Gastroesophageal sphincter (tissue), 4 donors: ENCODE measurements around the gene XYLT1. TPM values are rescaled to one million over a fixed set of nuclear protein-coding genes. Genes with fewer than 3 reads are reported as not detected.

Source experiments
- ATAC-seq: fragments of 150-250 bp; one replicate; pipeline ENCODE4 v1.9.1; 2016; ENCODE audit warnings: mild to moderate bottlenecking, moderate library complexity
- H3K27ac ChIP-seq, 4 donors: fragments of 200-600 bp; sonication (generic) in 3 of 4; 1 replicate in 3 of 4; 2 replicates in 1 of 4; pipeline ENCODE4 v1.5.1; 2016 to 2019
- H3K27me3 ChIP-seq: fragments of 200-600 bp; sonication (generic); one replicate; pipeline ENCODE4 v1.5.1; 2019
- H3K36me3 ChIP-seq, 2 donors: fragments of 200-600 bp; sonication (generic); one replicate each; pipeline ENCODE4 v1.5.1; 2019; ENCODE audit warnings: control low read depth in 1 of 2
- H3K4me1 ChIP-seq, 3 donors: fragments of 200-600 bp; sonication (generic); 1 replicate in 2 of 3; 2 replicates in 1 of 3; pipeline ENCODE4 v1.5.1; 2016 to 2019; ENCODE audit warnings: control low read depth in 2 of 3
- H3K4me3 ChIP-seq, 2 donors: fragments of 200-600 bp; sonication (generic); one replicate each; pipeline ENCODE4 v1.5.1; 2019; ENCODE audit warnings: mild to moderate bottlenecking in 1 of 2, moderate library complexity in 1 of 2
- H3K9me3 ChIP-seq, 3 donors: fragments of 200-600 bp; sonication (generic); one replicate each; pipeline ENCODE4 v1.5.1; 2017 to 2019; ENCODE audit warnings: control low read depth in 2 of 3
- CTCF ChIP-seq, 4 experiments: fragments of 200-600 bp in 2 of 4; fragments of 450-650 bp in 2 of 4; sonication (generic) in 1 of 4; IDR thresholded peaks; one replicate each; pipeline ENCODE4 v1.5.1; 2017 to 2019; ENCODE audit warnings: antibody characterized with exemption in 4 of 4, mild to moderate bottlenecking in 2 of 4, moderate library complexity in 2 of 4
- EP300 ChIP-seq: sonication (generic); formaldehyde crosslinking; IDR thresholded peaks from one replicate; pipeline ENCODE4 v1.6.1; 2017; ENCODE audit warnings: antibody characterized with exemption, mild to moderate bottlenecking
- POLR2A ChIP-seq, 2 donors: fragments of 450-650 bp; IDR thresholded peaks; one replicate each; pipeline ENCODE4 v1.6.1; 2017; ENCODE audit warnings: antibody characterized with exemption in 2 of 2, mild to moderate bottlenecking in 2 of 2, moderate library complexity in 1 of 2
- POLR2AphosphoS5 ChIP-seq: sonication (generic); formaldehyde crosslinking; IDR thresholded peaks from one replicate; pipeline ENCODE4 v1.6.1; 2017; ENCODE audit warnings: antibody characterized with exemption
- WGBS, 2 donors: methylation state at CpG; one replicate each; pipeline ENCODE4 v1.1.5; 2018; ENCODE audit warnings: low coverage in 1 of 2; 5-methylcytosine and 5-hydroxymethylcytosine counted together
- total RNA-seq, 4 donors: library from RNA; depleted of rRNA; stranded (reverse); fragments of >200 nt; gene quantifications; one replicate each; pipeline ENCODE4 v1.1.0, GENCODE V29; 2016

Gene XYLT1
- total RNA-seq, 4 donors from 2014 or later: 19.1 to 51.6 (median 23.7) TPM

DNA sequence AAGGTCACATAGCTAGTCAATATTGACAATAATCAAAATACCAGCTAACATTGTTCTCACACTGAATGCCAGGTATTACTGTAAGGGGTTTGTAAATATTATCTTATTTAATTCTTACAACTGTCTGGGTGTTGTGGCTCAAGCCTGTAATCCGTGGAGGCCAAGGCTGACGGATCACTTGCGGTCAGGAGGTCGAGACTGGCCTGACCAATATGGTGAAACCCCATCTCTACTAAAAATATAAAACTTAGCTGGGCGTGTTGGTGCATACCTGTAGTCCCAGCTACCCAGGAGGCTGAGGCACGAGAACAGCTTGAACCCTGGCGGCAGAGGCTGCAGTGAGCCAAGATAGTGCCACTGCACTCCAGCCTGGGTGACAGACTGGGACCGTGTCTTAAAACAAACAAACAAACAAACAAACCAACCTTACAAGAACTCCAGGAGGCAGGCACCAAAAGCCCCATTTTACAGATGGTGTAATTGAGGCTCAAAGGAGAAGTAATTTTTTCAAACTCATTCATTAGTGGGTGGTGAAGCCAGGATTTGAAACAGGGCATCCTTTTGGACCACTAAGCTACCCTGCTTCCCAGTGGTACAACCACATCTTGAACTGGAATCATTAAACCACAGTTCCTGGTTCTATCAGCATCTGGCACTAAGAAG, 104.3 kb downstream of the XYLT1 start:
- peak overlapping the region in 3 of 4 donors; percentile 17 to 71 (median 63) for H3K27ac ChIP-seq
- H3K27me3 ChIP-seq: no peaks in the 10 kb centered on the region
- H3K4me3 ChIP-seq: no peak overlapping the region
- WGBS, 2 donors: 89 to 91% methylated on average over 5 of the region's 8 CpGs
- H3K4me1 ChIP-seq: peaks cover 8 to 92% (median 45%) of the 10 kb centered on the region in 3 donors
- ATAC-seq: no peak
- TF ChIP-seq POLR2AphosphoS5 (no peak), EP300 (no peak), CTCF (IDR thresholded peaks at IDR 0.05) (no peak), POLR2A (IDR thresholded peaks at IDR 0.05) (no peak)
- no peaks in the 10 kb centered on the region for H3K36me3 ChIP-seq
- no peaks in the 10 kb centered on the region for H3K9me3 ChIP-seq

- TF ChIP-seq POLR2AphosphoS5 (no peak), EP300 (no peak), POLR2A (IDR thresholded peaks at IDR 0.05) (no peak), CTCF (IDR thresholded peaks at IDR 0.05) (no peak)
- Histone ChIP-seq H3K4me3 (no peak overlapping the region), H3K27me3 (no peaks in the 10 kb centered on the region), H3K9me3 (no peaks in the 10 kb centered on the region), H3K36me3 (no peaks in the 10 kb centered on the region), H3K27ac (peak overlapping the region in 3 of 4 donors; percentile 67 to 71 (median 71)), H3K4me1 (peaks cover 8 to 93% (median 45%) of the 10 kb centered on the region in 3 donors)
- 78 to 79% methylated on average over 2 to 3 of the region's 3 CpGs for whole genome bisulfite sequencing, 2 donors
- ATAC-seq: peak; percentile 16
These were observed 105.0 kb downstream of the XYLT1 start for GRCh38 chr16:17365591-17366298.

GRCh38 chr16:17365211-17365541, 105.6 kb downstream of the XYLT1 start:
- ATAC-seq: no peak
- TF ChIP-seq POLR2AphosphoS5 (no peak), POLR2A (IDR thresholded peaks at IDR 0.05) (no peak), CTCF (IDR thresholded peaks at IDR 0.05) (no peak)
- Histone ChIP-seq H3K27me3 (no peaks in the 10 kb centered on the region), H3K27ac (peak overlapping the region; percentile 3 to 71 (median 69)), H3K9me3 (no peaks in the 10 kb centered on the region), H3K4me1 (peaks cover 8 to 93% (median 47%) of the 10 kb centered on the region in 3 donors), H3K4me3 (no peak overlapping the region), H3K36me3 (no peaks in the 10 kb centered on the region)
- no CpG with 5 or more reads among the region's 4 CpGs for WGBS, 2 donors

DNA sequence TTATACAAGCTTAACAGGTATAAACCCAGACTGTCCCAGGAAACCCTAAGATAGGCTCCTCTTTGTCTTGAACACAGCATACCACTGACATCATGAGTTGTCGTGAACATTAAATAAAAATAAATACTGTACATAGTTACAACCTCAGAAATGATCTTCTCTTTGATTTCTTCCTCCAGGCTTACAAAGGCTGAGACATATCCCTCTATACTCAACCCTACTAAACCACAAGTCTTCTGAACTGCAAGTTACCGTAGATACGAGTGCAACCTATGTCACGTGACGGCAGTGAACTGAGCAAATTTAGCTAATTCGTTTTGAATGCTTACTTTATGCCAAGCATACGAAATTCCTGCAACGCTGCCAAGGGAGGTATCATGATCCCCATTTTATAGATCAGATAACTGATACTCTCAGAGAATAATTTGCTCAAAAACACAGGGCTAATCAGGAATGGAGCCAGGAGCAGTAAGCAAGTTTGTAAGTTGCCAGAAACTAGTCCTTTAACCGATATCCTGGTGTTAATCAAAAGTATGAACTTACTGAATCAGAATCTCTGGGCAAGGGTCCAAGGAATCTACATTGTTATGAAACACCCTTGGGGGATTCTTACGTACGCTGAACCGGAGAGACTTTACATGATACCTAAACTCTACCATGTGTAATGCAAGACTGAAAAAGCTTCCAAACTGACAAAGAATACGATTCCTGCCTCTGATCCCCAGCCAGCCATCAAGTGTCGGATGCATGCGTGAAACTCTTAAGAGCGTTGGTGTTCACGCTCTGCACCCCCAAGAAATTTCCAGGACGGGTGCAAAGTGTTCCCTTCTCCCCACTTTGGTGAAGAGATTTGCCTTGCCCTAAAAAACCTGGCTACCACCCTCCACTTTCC, 106.2 kb downstream of the XYLT1 start:
- Histone ChIP-seq H3K27me3 (no peaks in the 10 kb centered on the region), H3K27ac (peak overlapping the region; percentile 3 to 71 (median 69)), H3K4me1 (peaks cover 8 to 93% (median 44%) of the 10 kb centered on the region in 3 donors), H3K36me3 (no peaks in the 10 kb centered on the region), H3K9me3 (no peaks in the 10 kb centered on the region), H3K4me3 (no peak overlapping the region)
- ATAC-seq: peak; percentile 42
- 14 to 26% methylated on average over 9 to 18 of the region's 18 CpGs for WGBS, 2 donors
- TF ChIP-seq CTCF (IDR thresholded peaks at IDR 0.05) (no peak), POLR2AphosphoS5 (no peak), POLR2A (IDR thresholded peaks at IDR 0.05) (no peak), EP300 (no peak)
